B cell (primary cell): ENCODE measurements around the gene RFXAP. TPM values are rescaled to one million over a fixed set of nuclear protein-coding genes. Genes with fewer than 3 reads are reported as not detected.

Experiments
- ATAC-seq: fragments of 200-7000 bp; cut with Tn5 transposase; one replicate; pipeline ENCODE4 v1.10.0; 2021; ENCODE audit warnings: low read depth, mild to moderate bottlenecking, moderate number of reproducible peaks, moderate library complexity
- CTCF ChIA-PET: fragments of 350-600 bp; sonication (Branson Sonifier 250); formaldehyde crosslinking; loops from one replicate; lab custom pipeline; 2021; ENCODE audit warnings: antibody characterized with exemption, inconsistent platforms; lab: Charles Lee
- POLR2A ChIA-PET: fragments of 350-600 bp; sonication (Branson Sonifier 250); formaldehyde crosslinking; loops from one replicate; lab custom pipeline; 2021; ENCODE audit warnings: antibody characterized with exemption; lab: Charles Lee
- DNase-seq: peaks from one replicate; pipeline ENCODE4 v3.0.0; 2013
- H2AFZ ChIP-seq: 2 replicates; pipeline ENCODE4 v1.6.1; 2012; ENCODE audit warnings: mild to moderate bottlenecking, low read depth, low read length; ENCODE audit not compliant: insufficient read depth, poor library complexity, severe bottlenecking
- H3K27ac ChIP-seq, 2 donors: 1 replicate in 1 of 2; 2 replicates in 1 of 2; pipeline ENCODE4 v1.5.1; 2012 to 2013; ENCODE audit warnings: low read length in 2 of 2, mild to moderate bottlenecking in 2 of 2, moderate library complexity in 1 of 2
- H3K27me3 ChIP-seq, 4 experiments: fragments of 200-600 bp in 1 of 4; sonication (generic) in 1 of 4; replicated peaks in 1 of 4; 1 replicate in 2 of 4; 2 replicates in 2 of 4; pipeline versions ENCODE4 v1.6.1 to v1.7.0; 2013 to 2016; ENCODE audit warnings: low read length in 3 of 4, mild to moderate bottlenecking in 2 of 4, mixed read lengths in 1 of 4, moderate library complexity in 1 of 4; ENCODE audit not compliant: insufficient read depth in 4 of 4, control insufficient read depth in 3 of 4; ENCODE audit errors: control extremely low read depth in 1 of 4
- H3K36me3 ChIP-seq, 2 experiments: replicated peaks in 1 of 2; 1 replicate in 1 of 2; 2 replicates in 1 of 2; pipeline versions ENCODE4 v1.6.1 to v1.7.1; 2013; ENCODE audit warnings: low read length in 1 of 2; ENCODE audit not compliant: insufficient read depth in 2 of 2, control insufficient read depth in 1 of 2; ENCODE audit errors: control extremely low read depth in 1 of 2, extremely low read depth in 1 of 2
- H3K4me1 ChIP-seq, 2 donors: fragments of 200-600 bp in 1 of 2; sonication (generic) in 1 of 2; 1 replicate in 1 of 2; 2 replicates in 1 of 2; pipeline versions ENCODE4 v1.5.1 to v1.6.1; 2013 to 2017; ENCODE audit warnings: low read length in 2 of 2; ENCODE audit not compliant: control insufficient read depth in 2 of 2, insufficient read depth in 2 of 2
- H3K4me2 ChIP-seq: replicated peaks from 2 replicates; pipeline ENCODE3; 2012; ENCODE audit warnings: mild to moderate bottlenecking, low read depth, low read length; ENCODE audit not compliant: poor library complexity, severe bottlenecking
- H3K4me3 ChIP-seq, 5 experiments: fragments of 200-600 bp in 1 of 5; sonication (generic) in 1 of 5; 1 replicate in 3 of 5; 2 replicates in 2 of 5; pipeline versions ENCODE4 v1.5.1 to v1.7.0; 2011 to 2016; ENCODE audit warnings: low read length in 4 of 5, mild to moderate bottlenecking in 4 of 5, low read depth in 2 of 5, control low read depth in 1 of 5, moderate library complexity in 1 of 5; ENCODE audit not compliant: insufficient read depth in 1 of 5; ENCODE audit errors: control extremely low read depth in 1 of 5, extremely low read depth in 1 of 5
- H3K79me2 ChIP-seq: fragments of 200-600 bp; sonication (generic); one replicate; pipeline ENCODE4 v1.6.0; 2016; ENCODE audit warnings: low read length; ENCODE audit not compliant: control insufficient read depth, insufficient read depth
- H3K9ac ChIP-seq: fragments of 200-600 bp; sonication (generic); 2 replicates; pipeline ENCODE4 v1.6.1; 2017; ENCODE audit warnings: mild to moderate bottlenecking, low read length, moderate library complexity
- H3K9me3 ChIP-seq, 3 donors: one replicate each; pipeline versions ENCODE4 v1.6.1 to v1.7.1; 2013; ENCODE audit warnings: low read length in 2 of 3; ENCODE audit not compliant: control insufficient read depth in 2 of 3, insufficient read depth in 1 of 3; ENCODE audit errors: control extremely low read depth in 1 of 3
- H4K20me1 ChIP-seq: 2 replicates; pipeline ENCODE4 v1.6.0; 2012; ENCODE audit warnings: mild to moderate bottlenecking, low read length; ENCODE audit not compliant: insufficient read depth, control insufficient read depth, poor library complexity, severe bottlenecking
- H3K27ac Mint-ChIP-seq: one replicate; pipeline ENCODE4 v1.8.0; 2021; ENCODE audit warnings: mixed read lengths
- H3K27me3 Mint-ChIP-seq: one replicate; pipeline ENCODE4 v1.8.0; 2021; ENCODE audit warnings: mixed read lengths
- H3K4me1 Mint-ChIP-seq: one replicate; pipeline ENCODE4 v1.8.0; 2021; ENCODE audit warnings: mixed read lengths
- H3K4me3 Mint-ChIP-seq: one replicate; pipeline ENCODE4 v1.8.0; 2021; ENCODE audit warnings: mixed read lengths
- H3K9me3 Mint-ChIP-seq: one replicate; pipeline ENCODE4 v1.8.0; 2022; ENCODE audit warnings: mixed read lengths; ENCODE audit not compliant: insufficient read depth
- CTCF ChIP-seq: fragments of 200-600 bp; IDR thresholded peaks from one replicate; pipeline ENCODE4 v1.8.0; 2022; ENCODE audit warnings: antibody characterized with exemption, mild to moderate bottlenecking
- EZH2 ChIP-seq: IDR thresholded peaks from 2 replicates; pipeline ENCODE4 v1.6.1; 2012; ENCODE audit warnings: borderline replicate concordance, low read depth, mild to moderate bottlenecking, moderate library complexity, low read length; ENCODE audit not compliant: insufficient read depth, poor library complexity, severe bottlenecking
- WGBS: methylation state at CpG from one replicate; pipeline ENCODE4 v1.1.5; 2013; ENCODE audit warnings: missing lambda C conversion rate; ENCODE audit not compliant: insufficient coverage; 5-methylcytosine and 5-hydroxymethylcytosine counted together
- intact Hi-C: fragments of 100-400 bp; cut with micrococcal nuclease; formaldehyde crosslinking; loops from one replicate; pipeline ENCODE4 v1.10.0; 2022
- polyA plus RNA-seq: library from polyadenylated mRNA; depleted of rRNA; stranded (reverse); fragments of >200 nt; gene quantifications from 2 replicates; pipeline ENCODE4 v1.2.3, GENCODE V29; 2012
- total RNA-seq, 2 donors: library from RNA; stranded (reverse); fragments of 120-200 nt in 1 of 2; gene quantifications; 1 replicate in 1 of 2; 2 replicates in 1 of 2; pipeline versions ENCODE4 v1.2.3 to v1.2.4, GENCODE V29; 2013 to 2022

The RFXAP gene
- total and polyA plus RNA-seq, 2 donors (not counting 1 experiment from before 2014, with no cell fraction given) = 6.6 to 13.5 TPM

GRCh38 chr13:36796052-36796451, 23.0 kb upstream of the RFXAP start:
- Histone ChIP-seq H3K4me3 (no peak overlapping the region), H3K4me2 (no peak overlapping the region), H3K9me3 (no peaks in the 10 kb centered on the region), H3K9ac (no peak overlapping the region), H3K79me2 (no peaks in the 10 kb centered on the region), H3K27me3 (peaks cover 0 to 3% (median 0%) of the 10 kb centered on the region in 4 experiments), H3K36me3 (no peaks in the 10 kb centered on the region), H2AFZ (no peak overlapping the region), H3K27ac (no peak overlapping the region), H3K4me1 (no peaks in the 10 kb centered on the region), H4K20me1 (no peaks in the 10 kb centered on the region)
- DNase-seq (no peak), ATAC-seq (no peak)
- Mint-ChIP-seq H3K27me3 (peaks cover 21% of the 10 kb centered on the region), H3K4me1 (no peaks in the 10 kb centered on the region), H3K27ac (no peak overlapping the region), H3K9me3 (no peaks in the 10 kb centered on the region), H3K4me3 (no peak overlapping the region)
- POLR2A ChIA-PET = no interaction called here
- 67% methylated on average over 1 of the region's 3 CpGs for WGBS
- TF ChIP-seq CTCF (no peak), EZH2 (no peak)
- CTCF ChIA-PET = no interaction called here
- intact Hi-C loops = no loop called here

GRCh38 chr13:36801035-36801434, 18.0 kb upstream of the RFXAP start:
- H3K4me2 ChIP-seq = no peak overlapping the region
- WGBS = no CpG with 5 or more reads among the region's 3 CpGs
- no peaks in the 10 kb centered on the region for H3K36me3 ChIP-seq
- H3K27me3 ChIP-seq = no peaks in the 10 kb centered on the region
- intact Hi-C loops = no loop called here
- H2AFZ ChIP-seq = no peak overlapping the region
- no peak overlapping the region for H3K4me3 ChIP-seq
- H3K9me3 Mint-ChIP-seq = no peaks in the 10 kb centered on the region
- ATAC-seq = no peak
- no peak overlapping the region for H3K4me3 Mint-ChIP-seq
- H3K27me3 Mint-ChIP-seq = peaks cover 12% of the 10 kb centered on the region
- H3K79me2 ChIP-seq = no peaks in the 10 kb centered on the region
- peaks cover 8 to 10% of the 10 kb centered on the region in 2 donors for H3K4me1 ChIP-seq
- no peak overlapping the region for H3K27ac ChIP-seq
- ChIA-PET POLR2A (no interaction called here), CTCF (no interaction called here)
- no peaks in the 10 kb centered on the region for H3K9me3 ChIP-seq
- DNase-seq = no peak
- H3K9ac ChIP-seq = no peak overlapping the region
- H4K20me1 ChIP-seq = no peaks in the 10 kb centered on the region
- H3K27ac Mint-ChIP-seq = no peak overlapping the region
- peaks cover 8% of the 10 kb centered on the region for H3K4me1 Mint-ChIP-seq
- TF ChIP-seq CTCF = no peak
- TF ChIP-seq EZH2 = no peak
